SHP77 (cell line): ENCODE measurements around the gene KCNMB4.
"Not testable (repeated sequence)": the region's sequence is repeated elsewhere in the genome, so short reads cannot be mapped to it uniquely, and the experiment has no call there.

Experiments used
- DNase-seq, 2 experiments: peaks; one replicate each; lab custom pipeline; 2025; lab: John Stamatoyannopoulos, UW

The KCNMB4 gene

GRCh38 chr12:70372881-70373280 is 6.8 kb downstream of the KCNMB4 start:
- DNase-seq: no peak

DNA sequence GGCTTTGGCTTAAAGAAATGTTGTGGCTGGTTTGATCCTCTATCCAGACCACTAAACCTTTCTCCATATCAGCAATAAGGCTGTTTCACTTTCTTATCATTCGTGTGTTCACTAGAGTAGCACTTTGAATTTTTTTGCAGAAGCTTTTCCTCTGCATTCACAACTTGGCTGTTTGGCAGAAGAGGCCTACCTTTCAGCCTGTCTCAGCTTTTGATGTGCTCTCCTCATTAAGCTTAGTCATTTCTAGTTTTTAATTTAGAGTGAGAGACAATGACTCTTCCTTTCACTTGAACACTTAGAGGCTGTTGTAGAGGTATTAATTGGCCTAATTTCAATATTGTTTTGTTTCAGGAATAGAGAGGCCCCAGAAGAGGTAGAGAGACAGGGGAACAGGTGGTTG is 13.8 kb downstream of the KCNMB4 start:
- no peak for DNase-seq

DNA sequence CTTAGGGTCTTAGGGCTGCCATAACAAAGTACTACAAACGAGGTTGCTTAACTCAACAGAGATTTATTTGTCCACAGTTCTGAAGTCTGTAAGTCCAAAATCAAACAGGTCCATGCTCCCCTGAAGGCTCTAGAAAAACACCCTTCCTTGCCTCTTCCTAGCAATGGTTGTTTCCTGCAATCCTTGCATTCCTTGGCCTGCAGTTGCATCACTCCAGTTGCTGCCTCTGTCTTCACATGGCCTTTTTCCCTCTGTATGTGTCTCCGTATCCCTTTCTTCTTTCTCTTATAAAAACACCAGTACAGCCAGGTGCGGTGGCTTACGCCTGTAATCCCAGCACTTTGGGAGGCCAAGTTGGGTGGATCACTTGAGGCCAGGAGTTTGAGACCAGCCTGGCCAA is 17.4 kb downstream of the KCNMB4 start:
- DNase-seq: no peak

- DNase-seq: no peak
These were observed 17.8 kb downstream of the KCNMB4 start for GRCh38 chr12:70383886-70384285.

DNA sequence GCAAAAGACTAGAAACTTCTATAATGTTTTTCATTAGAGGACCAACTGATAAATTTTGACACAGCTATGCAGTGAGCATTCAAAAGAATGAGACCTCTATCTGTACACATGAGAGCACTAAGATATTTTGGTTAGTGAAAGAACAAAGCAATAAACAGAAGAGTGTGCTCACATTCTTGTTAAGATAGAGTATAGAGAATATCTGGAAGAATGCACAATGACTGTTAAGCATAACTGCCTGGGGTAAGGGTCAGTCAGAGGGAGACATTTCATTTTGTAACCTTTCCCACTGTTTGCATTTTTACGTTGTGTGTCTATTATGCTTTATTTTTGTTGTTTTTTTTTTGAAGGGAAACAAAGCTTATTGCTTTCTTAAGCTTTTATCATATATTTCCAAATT is 20.7 kb downstream of the KCNMB4 start:
- no peak for DNase-seq

DNA sequence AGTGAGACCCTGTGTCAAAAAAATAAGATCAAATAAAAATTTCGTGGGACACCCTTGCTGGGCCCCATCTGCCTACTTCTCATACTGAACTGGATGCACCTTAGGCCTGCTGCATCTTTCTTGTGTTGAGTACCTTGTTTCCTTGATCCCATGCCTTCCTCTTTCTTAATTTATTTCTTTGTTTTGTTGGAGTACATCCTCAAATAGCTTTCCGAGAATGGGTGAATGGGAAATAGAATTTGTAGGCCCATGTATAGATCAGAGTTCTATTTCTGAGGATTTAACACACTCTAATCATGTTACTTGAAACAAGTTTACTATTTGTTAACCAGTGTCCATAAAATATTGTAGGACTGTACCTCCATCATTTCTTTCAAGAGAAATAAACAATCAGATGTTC is 23.6 kb downstream of the KCNMB4 start:
- no peak for DNase-seq

DNA sequence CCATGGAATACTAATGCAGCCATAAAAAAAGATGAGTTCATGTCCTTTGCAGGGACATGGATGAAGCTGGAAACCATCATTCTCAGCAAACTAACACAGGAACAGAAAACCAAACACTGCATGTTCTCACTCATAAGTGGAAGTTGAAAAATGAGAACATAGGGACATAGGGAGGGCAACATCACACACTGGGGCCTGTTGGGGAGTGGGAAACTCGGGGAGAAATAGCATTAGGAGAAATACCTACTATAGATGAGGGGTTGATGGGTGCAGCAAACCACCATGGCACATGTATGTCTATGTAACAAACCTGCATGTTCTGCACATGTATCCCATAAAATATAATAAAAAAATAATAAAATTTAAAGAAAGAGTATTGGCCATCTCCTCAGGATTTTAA is 26.5 kb downstream of the KCNMB4 start:
- DNase-seq: not testable (repeated sequence)

GRCh38 chr12:70393787-70394499 is 27.9 kb downstream of the KCNMB4 start:
- DNase-seq: no peak

- no peak for DNase-seq
These were observed 31.9 kb downstream of the KCNMB4 start for GRCh38 chr12:70398002-70398401.

DNA sequence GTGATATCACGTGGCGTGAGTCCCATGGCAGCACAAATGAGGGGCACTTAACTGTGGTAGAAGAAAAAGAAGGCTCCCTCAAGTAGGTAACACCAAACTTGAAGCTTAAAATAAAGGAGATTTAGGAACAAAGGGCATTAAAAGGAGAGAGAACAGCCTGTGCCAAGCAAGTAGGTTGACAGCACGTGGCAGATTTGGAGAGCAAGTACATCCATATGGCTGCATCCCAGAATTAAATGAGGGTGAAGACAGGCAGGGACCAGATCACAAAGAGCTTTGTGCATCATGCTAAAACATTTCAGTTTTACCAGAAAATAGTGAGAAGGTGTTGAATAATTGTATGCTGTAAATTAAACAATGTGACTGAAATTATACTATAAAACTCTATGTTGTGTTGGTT is 32.8 kb downstream of the KCNMB4 start:
- no peak for DNase-seq

DNA sequence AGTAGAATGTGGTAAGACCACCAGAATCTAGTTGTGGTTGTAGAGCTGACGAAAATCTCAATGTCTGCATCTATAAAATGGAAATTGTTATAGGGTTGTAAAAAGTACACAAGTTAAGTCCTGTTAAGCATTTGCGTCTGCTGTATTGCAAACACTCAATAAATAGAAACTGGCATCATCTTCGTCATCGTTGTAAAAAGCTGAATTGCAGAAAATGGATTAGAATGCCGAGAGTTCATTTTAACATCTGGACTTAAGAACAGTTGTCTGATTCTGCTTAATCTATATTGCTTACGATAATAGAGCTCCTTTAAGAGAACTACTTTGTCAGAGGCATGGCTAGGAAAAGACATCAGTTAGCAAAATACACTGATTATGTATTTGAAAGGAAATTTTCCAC is 33.2 kb downstream of the KCNMB4 start:
- no peak for DNase-seq

- DNase-seq: no peak
These were observed 34.0 kb downstream of the KCNMB4 start for GRCh38 chr12:70400124-70400523.

- DNase-seq: no peak
These were observed 36.5 kb downstream of the KCNMB4 start for GRCh38 chr12:70402597-70402996.

DNA sequence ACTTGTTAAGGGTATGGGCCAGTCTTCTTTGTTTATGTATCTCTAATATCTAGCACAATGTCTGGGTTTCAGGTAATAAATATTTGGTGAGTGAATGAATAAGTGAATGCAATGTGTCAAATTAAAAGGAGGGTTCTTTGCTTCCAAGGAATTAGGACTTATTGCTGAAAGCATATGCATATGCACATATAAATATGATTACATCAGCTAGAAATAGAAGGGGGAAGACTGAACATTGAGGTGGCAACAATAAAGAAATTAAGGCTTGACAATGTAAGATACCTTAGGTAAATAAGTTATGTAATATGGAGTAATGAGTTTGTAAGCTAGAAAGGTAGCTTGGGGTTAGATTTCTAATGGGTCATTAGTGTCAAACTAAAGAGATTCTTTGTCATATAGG is 37.7 kb downstream of the KCNMB4 start:
- no peak for DNase-seq

GRCh38 chr12:70408004-70408790 is 42.1 kb downstream of the KCNMB4 start:
- no peak for DNase-seq

- no peak for DNase-seq
These were observed 49.9 kb downstream of the KCNMB4 start for GRCh38 chr12:70415987-70416386.

DNA sequence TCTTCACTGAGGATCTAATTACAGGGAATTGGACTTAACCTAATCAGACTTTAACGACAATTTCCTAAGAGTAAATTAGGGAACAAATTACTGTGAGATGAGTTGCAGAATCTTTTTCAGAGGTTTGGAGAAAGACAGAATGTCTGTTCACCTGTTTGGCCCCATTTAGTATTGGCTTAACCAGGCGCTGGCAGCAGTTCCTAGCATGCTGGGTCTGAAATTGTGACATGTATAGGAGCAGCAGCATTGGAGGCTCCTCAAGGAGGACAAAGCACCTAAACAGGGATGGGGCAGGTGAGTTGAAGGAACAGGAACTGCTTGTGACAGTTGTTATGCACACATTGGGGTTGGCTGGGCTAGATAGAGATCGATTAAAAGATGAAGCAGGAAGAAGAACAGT is 51.0 kb downstream of the KCNMB4 start:
- DNase-seq: no peak

- DNase-seq: no peak
These were observed 52.0 kb downstream of the KCNMB4 start for GRCh38 chr12:70418101-70418500.

DNA sequence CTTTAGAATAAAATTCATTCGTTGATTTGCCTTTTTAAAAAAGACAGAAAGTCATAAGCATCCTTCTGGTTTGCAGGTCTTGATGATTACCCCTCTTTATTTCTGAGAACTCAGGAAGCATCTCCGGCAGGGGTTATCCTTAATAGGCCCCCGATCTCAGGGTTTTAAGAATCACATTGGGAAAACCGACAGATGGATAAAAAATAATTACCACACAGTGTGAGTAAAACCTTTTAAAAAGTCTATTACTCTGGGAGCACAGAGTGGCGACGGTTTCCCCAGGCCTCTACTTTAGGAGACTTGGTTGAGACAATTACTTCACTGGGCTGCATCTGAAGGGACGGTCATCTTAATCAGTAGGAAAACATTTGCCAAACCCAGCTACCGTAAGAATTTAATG is 56.5 kb downstream of the KCNMB4 start:
- no peak for DNase-seq

DNA sequence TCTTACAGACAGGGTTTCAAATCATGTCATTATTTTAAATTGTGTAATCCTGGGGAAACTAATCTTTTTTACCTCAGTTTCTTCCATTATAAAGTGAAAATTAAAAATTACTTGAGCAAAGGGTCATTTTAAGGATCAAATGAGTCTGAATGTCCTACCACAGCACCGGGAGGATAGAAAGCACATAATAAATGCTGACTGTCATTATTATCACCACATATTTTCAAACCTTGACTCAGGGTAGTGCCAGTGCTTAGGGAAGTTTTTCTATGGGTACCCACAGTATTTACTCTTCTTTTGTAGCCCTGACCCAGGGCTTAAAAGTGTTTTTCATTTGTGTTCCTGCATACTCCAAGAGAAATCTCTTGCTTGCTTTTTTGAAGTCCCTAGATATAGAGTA is 60.5 kb downstream of the KCNMB4 start:
- no peak for DNase-seq

GRCh38 chr12:70427611-70428010 is 61.5 kb downstream of the KCNMB4 start:
- no peak for DNase-seq

- no peak for DNase-seq
These were observed 64.3 kb downstream of the KCNMB4 start for GRCh38 chr12:70430400-70430799.

DNA sequence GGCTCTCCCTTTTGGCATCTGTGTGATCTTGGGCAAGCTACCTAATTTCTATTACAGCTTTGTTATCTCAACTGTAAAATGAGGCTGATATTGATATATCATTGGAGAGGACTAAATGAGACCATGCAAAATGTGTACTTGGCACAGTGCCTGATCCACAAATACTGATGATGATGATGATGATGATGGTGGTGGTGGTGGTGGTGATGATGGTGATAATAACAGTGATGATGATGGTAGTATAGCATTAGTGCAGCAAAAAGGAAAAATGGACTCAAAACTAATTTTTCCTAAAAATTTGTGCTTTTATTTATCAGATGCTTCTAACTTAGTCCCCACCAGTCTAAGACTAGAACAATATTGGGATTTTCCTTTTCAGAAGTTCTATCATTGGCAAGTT is 70.7 kb downstream of the KCNMB4 start:
- no peak for DNase-seq
